Liver (tissue), 9 donors: ENCODE data around the gene PLPPR5. TPM values are rescaled to one million over a fixed set of nuclear protein-coding genes. Genes with fewer than 3 reads are reported as not detected.
A peak's percentile ranks its signal among the peaks of the same experiment; 100 is the strongest.

ENCODE experiments used
- DNase-seq: peaks from one replicate; pipeline ENCODE4 v3.0.0-alpha.2; 2017; ENCODE audit warnings: low spot score
- H3K27ac ChIP-seq, 2 donors: one replicate each; pipeline ENCODE4 v1.7.0; 2013; ENCODE audit warnings: inconsistent platforms in 2 of 2, low read length in 2 of 2, control low read depth in 1 of 2, low read depth in 1 of 2, mild to moderate bottlenecking in 1 of 2
- H3K27me3 ChIP-seq, 4 donors: one replicate each; pipeline versions ENCODE4 v1.6.1 to v1.7.0; 2013; ENCODE audit warnings: low read length in 3 of 4, inconsistent platforms in 1 of 4, mild to moderate bottlenecking in 1 of 4, moderate library complexity in 1 of 4; ENCODE audit not compliant: control insufficient read depth in 4 of 4, insufficient read depth in 4 of 4
- H3K36me3 ChIP-seq, 4 donors: one replicate each; pipeline versions ENCODE4 v1.6.1 to v1.7.0; 2013; ENCODE audit warnings: low read length in 3 of 4, mild to moderate bottlenecking in 3 of 4, low read depth in 1 of 4, moderate library complexity in 1 of 4; ENCODE audit not compliant: control insufficient read depth in 4 of 4, insufficient read depth in 3 of 4
- H3K4me1 ChIP-seq, 4 donors: one replicate each; pipeline versions ENCODE4 v1.6.1 to v1.7.0; 2013; ENCODE audit warnings: low read length in 3 of 4, mild to moderate bottlenecking in 3 of 4, moderate library complexity in 1 of 4; ENCODE audit not compliant: control insufficient read depth in 4 of 4, insufficient read depth in 4 of 4
- H3K4me3 ChIP-seq, 3 donors: one replicate each; pipeline versions ENCODE4 v1.6.1 to v1.7.0; 2013; ENCODE audit warnings: low read length in 3 of 3, control low read depth in 1 of 3, low read depth in 1 of 3, mild to moderate bottlenecking in 1 of 3
- H3K9ac ChIP-seq, 2 donors: one replicate each; pipeline ENCODE4 v1.7.0; 2013; ENCODE audit warnings: low read length in 2 of 2, mild to moderate bottlenecking in 2 of 2, moderate library complexity in 2 of 2, control low read depth in 1 of 2, low read depth in 1 of 2
- H3K9me3 ChIP-seq, 4 donors: one replicate each; pipeline versions ENCODE4 v1.6.1 to v1.7.0; 2013; ENCODE audit warnings: low read length in 3 of 4; ENCODE audit not compliant: control insufficient read depth in 4 of 4
- EGR1 ChIP-seq, 2 donors: IDR thresholded peaks; 2 replicates each; pipeline ENCODE4 v1.6.1; 2016 to 2018; ENCODE audit warnings: antibody characterized with exemption in 2 of 2, low read depth in 2 of 2
- FOXA1 ChIP-seq: IDR thresholded peaks from 2 replicates; pipeline ENCODE4 v1.6.1; 2016; ENCODE audit warnings: antibody characterized with exemption
- FOXA2 ChIP-seq: IDR thresholded peaks from 2 replicates; pipeline ENCODE4 v1.6.1; 2016; ENCODE audit warnings: antibody characterized with exemption
- GABPA ChIP-seq, 2 donors: IDR thresholded peaks in 1 of 2; conservative IDR thresholded peaks in 1 of 2; 2 replicates each; pipeline ENCODE4 v1.6.1; 2016; ENCODE audit warnings: antibody characterized with exemption in 2 of 2, mild to moderate bottlenecking in 1 of 2, moderate library complexity in 1 of 2
- HNF4A ChIP-seq, 2 donors: conservative IDR thresholded peaks; 2 replicates each; pipeline ENCODE4 v1.6.1; 2016; ENCODE audit warnings: antibody characterized with exemption in 2 of 2, mild to moderate bottlenecking in 2 of 2
- NR2F2 ChIP-seq: IDR thresholded peaks from 2 replicates; pipeline ENCODE4 v1.6.1; 2016; ENCODE audit warnings: antibody characterized with exemption
- RXRA ChIP-seq, 2 donors: IDR thresholded peaks; 2 replicates each; pipeline ENCODE4 v1.6.1; 2017 to 2018; ENCODE audit warnings: antibody characterized with exemption in 2 of 2, mild to moderate bottlenecking in 1 of 2
- SP1 ChIP-seq: IDR thresholded peaks from 2 replicates; pipeline ENCODE4 v1.6.1; 2018; ENCODE audit warnings: antibody characterized with exemption, mild to moderate bottlenecking
- TAF1 ChIP-seq: conservative IDR thresholded peaks from 2 replicates; pipeline ENCODE4 v1.6.1; 2016; ENCODE audit warnings: antibody characterized with exemption, mild to moderate bottlenecking
- YY1 ChIP-seq: IDR thresholded peaks from 2 replicates; pipeline ENCODE4 v1.6.1; 2016; ENCODE audit warnings: antibody characterized with exemption, mild to moderate bottlenecking
- WGBS: extraction: QIAGEN DNeasy Blood & Tissue Kit; methylation state at CpG from one replicate; pipeline ENCODE4 v1.1.7; 2013; 5-methylcytosine and 5-hydroxymethylcytosine counted together
- polyA plus RNA-seq, 2 donors: library from polyadenylated mRNA; stranded (reverse) in 1 of 2; unstranded in 1 of 2; fragments of 200-250 nt in 1 of 2; fragments of >200 nt in 1 of 2; fragmentation: Nextera tagmentation in 1 of 2; extraction: Ambion mirVana in 1 of 2; gene quantifications; one replicate each; pipeline versions ENCODE4 v1.2.1 to v1.2.3, GENCODE V29; 2013 to 2015
- total RNA-seq, 2 donors: library from RNA; depleted of rRNA; stranded (reverse); fragments of >200 nt; gene quantifications; one replicate each; pipeline ENCODE4 v1.2.3, GENCODE V29; 2014
- TF ChIP-seq, protein P1 (sequence below): IDR thresholded peaks from 2 replicates; pipeline ENCODE4 v1.6.1; 2016; ENCODE audit warnings: antibody characterized with exemption, mild to moderate bottlenecking
- TF ChIP-seq, protein P2 (sequence below): IDR thresholded peaks from 2 replicates; pipeline ENCODE4 v1.6.1; 2016; ENCODE audit warnings: antibody characterized with exemption
- TF ChIP-seq, protein P3 (sequence below): IDR thresholded peaks from 2 replicates; pipeline ENCODE4 v1.6.1; 2016; ENCODE audit warnings: antibody characterized with exemption
- TF ChIP-seq, protein P4 (sequence below): IDR thresholded peaks from 2 replicates; pipeline ENCODE4 v1.6.1; 2016; ENCODE audit warnings: antibody characterized with exemption
- TF ChIP-seq, protein P5 (sequence below): fragments of 150-350 bp; IDR thresholded peaks from 2 replicates; pipeline ENCODE4 v1.5.1; 2017; ENCODE audit warnings: improper control_type of control experiment, low read depth, low read length; ENCODE audit not compliant: missing input control
- donor health status: healthy.
- donor health status: healthy.
- donor health status: healthy.
- donor health status: healthy.
- donor health status: healthy.

The PLPPR5 gene
- total and polyA plus RNA-seq, 4 donors, result not detected

GRCh38 chr1:98870959-98871903, 133.4 kb downstream of the PLPPR5 start:
- DNase-seq, result no peak
- H3K36me3 ChIP-seq, result no peaks in the 10 kb centered on the region
- no peak overlapping the region for H3K9ac ChIP-seq
- H3K27ac ChIP-seq, result no peak overlapping the region
- no peaks in the 10 kb centered on the region for H3K27me3 ChIP-seq
- WGBS, result 69% methylated on average over 9 of the region's 9 CpGs
- H3K4me1 ChIP-seq, result no peaks in the 10 kb centered on the region
- no peaks in the 10 kb centered on the region for H3K9me3 ChIP-seq
- H3K4me3 ChIP-seq, result no peak overlapping the region
- TF ChIP-seq, protein P1, sequence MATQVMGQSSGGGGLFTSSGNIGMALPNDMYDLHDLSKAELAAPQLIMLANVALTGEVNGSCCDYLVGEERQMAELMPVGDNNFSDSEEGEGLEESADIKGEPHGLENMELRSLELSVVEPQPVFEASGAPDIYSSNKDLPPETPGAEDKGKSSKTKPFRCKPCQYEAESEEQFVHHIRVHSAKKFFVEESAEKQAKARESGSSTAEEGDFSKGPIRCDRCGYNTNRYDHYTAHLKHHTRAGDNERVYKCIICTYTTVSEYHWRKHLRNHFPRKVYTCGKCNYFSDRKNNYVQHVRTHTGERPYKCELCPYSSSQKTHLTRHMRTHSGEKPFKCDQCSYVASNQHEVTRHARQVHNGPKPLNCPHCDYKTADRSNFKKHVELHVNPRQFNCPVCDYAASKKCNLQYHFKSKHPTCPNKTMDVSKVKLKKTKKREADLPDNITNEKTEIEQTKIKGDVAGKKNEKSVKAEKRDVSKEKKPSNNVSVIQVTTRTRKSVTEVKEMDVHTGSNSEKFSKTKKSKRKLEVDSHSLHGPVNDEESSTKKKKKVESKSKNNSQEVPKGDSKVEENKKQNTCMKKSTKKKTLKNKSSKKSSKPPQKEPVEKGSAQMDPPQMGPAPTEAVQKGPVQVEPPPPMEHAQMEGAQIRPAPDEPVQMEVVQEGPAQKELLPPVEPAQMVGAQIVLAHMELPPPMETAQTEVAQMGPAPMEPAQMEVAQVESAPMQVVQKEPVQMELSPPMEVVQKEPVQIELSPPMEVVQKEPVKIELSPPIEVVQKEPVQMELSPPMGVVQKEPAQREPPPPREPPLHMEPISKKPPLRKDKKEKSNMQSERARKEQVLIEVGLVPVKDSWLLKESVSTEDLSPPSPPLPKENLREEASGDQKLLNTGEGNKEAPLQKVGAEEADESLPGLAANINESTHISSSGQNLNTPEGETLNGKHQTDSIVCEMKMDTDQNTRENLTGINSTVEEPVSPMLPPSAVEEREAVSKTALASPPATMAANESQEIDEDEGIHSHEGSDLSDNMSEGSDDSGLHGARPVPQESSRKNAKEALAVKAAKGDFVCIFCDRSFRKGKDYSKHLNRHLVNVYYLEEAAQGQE, result no peak
- TF ChIP-seq SP1, result peak; percentile 13
- no peak for TF ChIP-seq NR2F2

- Histone ChIP-seq H3K9me3 (no peaks in the 10 kb centered on the region), H3K27ac (no peak overlapping the region), H3K9ac (no peak overlapping the region), H3K36me3 (no peaks in the 10 kb centered on the region), H3K4me3 (no peak overlapping the region), H3K4me1 (no peaks in the 10 kb centered on the region), H3K27me3 (no peaks in the 10 kb centered on the region)
- TF ChIP-seq FOXA1 (no peak), FOXA2 (no peak), TAF1 (no peak), GABPA (IDR thresholded peaks at IDR 0.05 in 1 of 2, conservative IDR thresholded peaks at IDR 0.05 in 1 of 2) (no peak), RXRA (IDR thresholded peaks at IDR 0.05) (no peak)
- TF ChIP-seq, protein P2, sequence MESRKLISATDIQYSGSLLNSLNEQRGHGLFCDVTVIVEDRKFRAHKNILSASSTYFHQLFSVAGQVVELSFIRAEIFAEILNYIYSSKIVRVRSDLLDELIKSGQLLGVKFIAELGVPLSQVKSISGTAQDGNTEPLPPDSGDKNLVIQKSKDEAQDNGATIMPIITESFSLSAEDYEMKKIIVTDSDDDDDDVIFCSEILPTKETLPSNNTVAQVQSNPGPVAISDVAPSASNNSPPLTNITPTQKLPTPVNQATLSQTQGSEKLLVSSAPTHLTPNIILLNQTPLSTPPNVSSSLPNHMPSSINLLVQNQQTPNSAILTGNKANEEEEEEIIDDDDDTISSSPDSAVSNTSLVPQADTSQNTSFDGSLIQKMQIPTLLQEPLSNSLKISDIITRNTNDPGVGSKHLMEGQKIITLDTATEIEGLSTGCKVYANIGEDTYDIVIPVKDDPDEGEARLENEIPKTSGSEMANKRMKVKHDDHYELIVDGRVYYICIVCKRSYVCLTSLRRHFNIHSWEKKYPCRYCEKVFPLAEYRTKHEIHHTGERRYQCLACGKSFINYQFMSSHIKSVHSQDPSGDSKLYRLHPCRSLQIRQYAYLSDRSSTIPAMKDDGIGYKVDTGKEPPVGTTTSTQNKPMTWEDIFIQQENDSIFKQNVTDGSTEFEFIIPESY, result no peak
- TF ChIP-seq, protein P3, sequence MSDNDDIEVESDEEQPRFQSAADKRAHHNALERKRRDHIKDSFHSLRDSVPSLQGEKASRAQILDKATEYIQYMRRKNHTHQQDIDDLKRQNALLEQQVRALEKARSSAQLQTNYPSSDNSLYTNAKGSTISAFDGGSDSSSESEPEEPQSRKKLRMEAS, result no peak
- TF ChIP-seq, protein P4, sequence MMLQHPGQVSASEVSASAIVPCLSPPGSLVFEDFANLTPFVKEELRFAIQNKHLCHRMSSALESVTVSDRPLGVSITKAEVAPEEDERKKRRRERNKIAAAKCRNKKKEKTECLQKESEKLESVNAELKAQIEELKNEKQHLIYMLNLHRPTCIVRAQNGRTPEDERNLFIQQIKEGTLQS, result no peak
- WGBS, result 75% methylated on average over 1 of the region's 1 CpG
- no peak for DNase-seq
Measured at GRCh38 chr1:98865796-98866195, 138.9 kb downstream of the PLPPR5 start.

- 58% methylated on average over 1 of the region's 1 CpG for WGBS
- TF ChIP-seq RXRA (IDR thresholded peaks at IDR 0.05) (no peak), YY1 (no peak), EGR1 (IDR thresholded peaks at IDR 0.05; ENCODE audit: low read depth in 2 of 2) (no peak), HNF4A (conservative IDR thresholded peaks at IDR 0.05) (no peak), TAF1 (no peak), GABPA (IDR thresholded peaks at IDR 0.05 in 1 of 2, conservative IDR thresholded peaks at IDR 0.05 in 1 of 2) (no peak), NR2F2 (no peak)
- TF ChIP-seq, protein P3, result no peak
- TF ChIP-seq, protein P2, result no peak
- TF ChIP-seq, protein P4, result no peak
- TF ChIP-seq, protein P5, sequence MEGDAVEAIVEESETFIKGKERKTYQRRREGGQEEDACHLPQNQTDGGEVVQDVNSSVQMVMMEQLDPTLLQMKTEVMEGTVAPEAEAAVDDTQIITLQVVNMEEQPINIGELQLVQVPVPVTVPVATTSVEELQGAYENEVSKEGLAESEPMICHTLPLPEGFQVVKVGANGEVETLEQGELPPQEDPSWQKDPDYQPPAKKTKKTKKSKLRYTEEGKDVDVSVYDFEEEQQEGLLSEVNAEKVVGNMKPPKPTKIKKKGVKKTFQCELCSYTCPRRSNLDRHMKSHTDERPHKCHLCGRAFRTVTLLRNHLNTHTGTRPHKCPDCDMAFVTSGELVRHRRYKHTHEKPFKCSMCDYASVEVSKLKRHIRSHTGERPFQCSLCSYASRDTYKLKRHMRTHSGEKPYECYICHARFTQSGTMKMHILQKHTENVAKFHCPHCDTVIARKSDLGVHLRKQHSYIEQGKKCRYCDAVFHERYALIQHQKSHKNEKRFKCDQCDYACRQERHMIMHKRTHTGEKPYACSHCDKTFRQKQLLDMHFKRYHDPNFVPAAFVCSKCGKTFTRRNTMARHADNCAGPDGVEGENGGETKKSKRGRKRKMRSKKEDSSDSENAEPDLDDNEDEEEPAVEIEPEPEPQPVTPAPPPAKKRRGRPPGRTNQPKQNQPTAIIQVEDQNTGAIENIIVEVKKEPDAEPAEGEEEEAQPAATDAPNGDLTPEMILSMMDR, result no peak
Measured at GRCh38 chr1:98860329-98860728, 144.3 kb downstream of the PLPPR5 start.

More at GRCh38 chr1:98860329-98860728, 144.3 kb downstream of the PLPPR5 start:
- no peak for DNase-seq
- no peak overlapping the region for H3K9ac ChIP-seq
- H3K27me3 ChIP-seq, result no peaks in the 10 kb centered on the region
- H3K36me3 ChIP-seq, result no peaks in the 10 kb centered on the region
- no peak overlapping the region for H3K4me3 ChIP-seq
- no peaks in the 10 kb centered on the region for H3K4me1 ChIP-seq
- no peak overlapping the region for H3K27ac ChIP-seq
- no peaks in the 10 kb centered on the region for H3K9me3 ChIP-seq
